Neural progenitor cell (in vitro differentiated cells): ENCODE results near the gene GLS. TPM values are rescaled to one million over a fixed set of nuclear protein-coding genes. Genes with fewer than 3 reads are reported as not detected.

Source experiments
- DNase-seq: peaks from one replicate; pipeline ENCODE4 v3.0.0-alpha.2; 2016; ENCODE audit warnings: low spot score
- H2AFZ ChIP-seq: fragments of 200-600 bp; sonication (generic); replicated peaks from 2 replicates; pipeline ENCODE4 v1.6.1; 2016; ENCODE audit warnings: antibody characterized with exemption
- H3F3A ChIP-seq: fragments of 200-600 bp; sonication (generic); 2 replicates; pipeline ENCODE4 v1.6.1; 2016; ENCODE audit warnings: antibody characterized with exemption, low read depth
- H3K27ac ChIP-seq: fragments of 200-600 bp; sonication (generic); 2 replicates; pipeline ENCODE4 v1.5.1; 2016; ENCODE audit warnings: mild to moderate bottlenecking
- H3K27me3 ChIP-seq: fragments of 200-600 bp; sonication (generic); 2 replicates; pipeline ENCODE4 v1.6.1; 2016; ENCODE audit warnings: mild to moderate bottlenecking, moderate library complexity
- H3K36me3 ChIP-seq: fragments of 200-600 bp; sonication (generic); 2 replicates; pipeline ENCODE4 v1.5.1; 2016
- H3K4me1 ChIP-seq: fragments of 200-600 bp; sonication (generic); 2 replicates; pipeline ENCODE4 v1.6.1; 2016; ENCODE audit warnings: mixed run types
- H3K4me2 ChIP-seq: fragments of 200-600 bp; sonication (generic); 2 replicates; pipeline ENCODE4 v1.6.1; 2016
- H3K4me3 ChIP-seq: fragments of 200-600 bp; sonication (generic); 2 replicates; pipeline ENCODE4 v1.5.1; 2016
- H3K79me2 ChIP-seq: fragments of 200-600 bp; sonication (generic); 2 replicates; pipeline ENCODE4 v1.6.1; 2016; ENCODE audit warnings: low read depth
- H3K9ac ChIP-seq: fragments of 200-600 bp; sonication (generic); 2 replicates; pipeline ENCODE4 v1.6.1; 2016
- H3K9me3 ChIP-seq: fragments of 200-600 bp; sonication (generic); 2 replicates; pipeline ENCODE4 v1.5.1; 2016; ENCODE audit warnings: low read depth
- H4K20me1 ChIP-seq: fragments of 200-600 bp; sonication (generic); 2 replicates; pipeline ENCODE4 v1.6.1; 2016; ENCODE audit warnings: low read depth
- H3K27ac Mint-ChIP-seq: 3 replicates; pipeline ENCODE4 v1.8.0; 2021; ENCODE audit warnings: mixed read lengths
- H3K27me3 Mint-ChIP-seq: 2 replicates; pipeline ENCODE4 v1.8.0; 2022; ENCODE audit warnings: low read depth, mild to moderate bottlenecking, inconsistent platforms, moderate library complexity, mixed read lengths; ENCODE audit not compliant: insufficient read depth
- H3K36me3 Mint-ChIP-seq: 3 replicates; pipeline ENCODE4 v1.8.0; 2021; ENCODE audit warnings: mixed read lengths
- H3K4me1 Mint-ChIP-seq: 3 replicates; pipeline ENCODE4 v1.8.0; 2021; ENCODE audit warnings: mixed read lengths
- H3K4me3 Mint-ChIP-seq: 3 replicates; pipeline ENCODE4 v1.8.0; 2021; ENCODE audit warnings: mild to moderate bottlenecking, moderate library complexity, mixed read lengths
- H3K9me3 Mint-ChIP-seq: 3 replicates; pipeline ENCODE4 v1.8.0; 2020; ENCODE audit warnings: mixed read lengths
- CTCF ChIP-seq: fragments of 200-600 bp; sonication (generic); IDR thresholded peaks from 2 replicates; pipeline ENCODE4 v1.5.1; 2017; ENCODE audit warnings: antibody characterized with exemption, mild to moderate bottlenecking
- EZH2 ChIP-seq: fragments of 200-600 bp; sonication (generic); IDR thresholded peaks from 2 replicates; pipeline ENCODE4 v1.6.1; 2017; ENCODE audit warnings: antibody characterized with exemption, mild to moderate bottlenecking, moderate library complexity
- EZH2phosphoT487 ChIP-seq: fragments of 200-600 bp; sonication (generic); IDR thresholded peaks from 2 replicates; pipeline ENCODE4 v1.6.1; 2017; ENCODE audit warnings: antibody characterized with exemption
- total RNA-seq: library from RNA; depleted of rRNA; stranded (reverse); fragments of >200 nt; gene quantifications from 2 replicates; pipeline ENCODE4 v1.2.3, GENCODE V29; 2015; ENCODE audit warnings: low replicate concordance

Gene GLS
- total RNA-seq, 1 donor from 2014 or later = 54.0 TPM

- Histone ChIP-seq H3K27me3 (no peaks in the 10 kb centered on the region), H3F3A (peaks cover 11% of the 10 kb centered on the region), H3K9me3 (no peaks in the 10 kb centered on the region), H3K4me3 (no peak overlapping the region), H3K79me2 (no peaks in the 10 kb centered on the region), H2AFZ (no peak overlapping the region), H4K20me1 (peaks cover 7% of the 10 kb centered on the region), H3K36me3 (peaks cover 8% of the 10 kb centered on the region), H3K27ac (no peak overlapping the region), H3K9ac (no peak overlapping the region), H3K4me2 (no peak overlapping the region), H3K4me1 (peaks cover 13% of the 10 kb centered on the region)
- H3K27me3 Mint-ChIP-seq = peaks cover 2% of the 10 kb centered on the region
- H3K36me3 Mint-ChIP-seq = peaks cover 52% of the 10 kb centered on the region
- H3K9me3 Mint-ChIP-seq = no peaks in the 10 kb centered on the region
- no peak overlapping the region for H3K27ac Mint-ChIP-seq
- peaks cover 14% of the 10 kb centered on the region for H3K4me1 Mint-ChIP-seq
- TF ChIP-seq EZH2phosphoT487 (no peak), EZH2 (no peak), CTCF (no peak)
- no peak for DNase-seq
- no peak overlapping the region for H3K4me3 Mint-ChIP-seq
Measured at GRCh38 chr2:190979906-190980629, 99.4 kb downstream of the GLS start.

GRCh38 chr2:190980630-190981209 lies 100.1 kb downstream of the GLS start:
- Mint-ChIP-seq H3K27me3 (peaks cover 2% of the 10 kb centered on the region), H3K27ac (no peak overlapping the region), H3K4me3 (no peak overlapping the region), H3K9me3 (no peaks in the 10 kb centered on the region), H3K36me3 (peaks cover 57% of the 10 kb centered on the region), H3K4me1 (peaks cover 14% of the 10 kb centered on the region)
- TF ChIP-seq EZH2 = no peak
- no peak for TF ChIP-seq EZH2phosphoT487
- no peak for TF ChIP-seq CTCF
- H3K36me3 ChIP-seq = peaks cover 8% of the 10 kb centered on the region
- H3K9ac ChIP-seq = no peak overlapping the region
- H3K4me1 ChIP-seq = peaks cover 13% of the 10 kb centered on the region
- no peak for DNase-seq
- no peak overlapping the region for H3K4me2 ChIP-seq
- no peaks in the 10 kb centered on the region for H3K79me2 ChIP-seq
- H3F3A ChIP-seq = peaks cover 11% of the 10 kb centered on the region
- no peak overlapping the region for H3K4me3 ChIP-seq
- H2AFZ ChIP-seq = no peak overlapping the region
- no peak overlapping the region for H3K27ac ChIP-seq
- no peaks in the 10 kb centered on the region for H3K9me3 ChIP-seq
- peaks cover 7% of the 10 kb centered on the region for H4K20me1 ChIP-seq
- H3K27me3 ChIP-seq = no peaks in the 10 kb centered on the region

- Mint-ChIP-seq H3K4me3 (no peak overlapping the region), H3K36me3 (peaks cover 57% of the 10 kb centered on the region), H3K4me1 (peaks cover 14% of the 10 kb centered on the region), H3K27me3 (peaks cover 2% of the 10 kb centered on the region), H3K27ac (no peak overlapping the region), H3K9me3 (no peaks in the 10 kb centered on the region)
- Histone ChIP-seq H2AFZ (no peak overlapping the region), H3K4me1 (peaks cover 13% of the 10 kb centered on the region), H3K4me2 (no peak overlapping the region), H3K36me3 (peaks cover 6% of the 10 kb centered on the region), H3K79me2 (no peaks in the 10 kb centered on the region), H3K9ac (no peak overlapping the region), H4K20me1 (peaks cover 7% of the 10 kb centered on the region), H3K9me3 (no peaks in the 10 kb centered on the region), H3K27me3 (no peaks in the 10 kb centered on the region), H3F3A (peaks cover 11% of the 10 kb centered on the region), H3K27ac (no peak overlapping the region), H3K4me3 (no peak overlapping the region)
- peak; percentile 30 for DNase-seq
- TF ChIP-seq CTCF (no peak), EZH2 (no peak), EZH2phosphoT487 (peak; percentile 74)
Measured at GRCh38 chr2:190981333-190981732, 100.7 kb downstream of the GLS start.
